HepG2 (cell line): ENCODE measurements around the gene WIZ. TPM values are rescaled to one million over a fixed set of nuclear protein-coding genes. Genes with fewer than 3 reads are reported as not detected.

Experiments used
- BRCA1 ChIP-seq: sonication (generic); formaldehyde crosslinking; IDR thresholded peaks from 2 replicates; pipeline ENCODE4 v1.4.0; 2020; ENCODE audit warnings: missing genetic modification reagents
- HHEX ChIP-seq: IDR thresholded peaks from 2 replicates; pipeline ENCODE4 v1.6.1; 2016; ENCODE audit warnings: control low read depth
- IRF9 ChIP-seq: sonication (generic); formaldehyde crosslinking; IDR thresholded peaks from 2 replicates; pipeline ENCODE4 v1.8.0; 2022; ENCODE audit warnings: missing genetic modification reagents, mild to moderate bottlenecking, borderline replicate concordance
- KAT7 ChIP-seq: IDR thresholded peaks from 2 replicates; pipeline ENCODE4 v1.6.1; 2018; ENCODE audit warnings: borderline replicate concordance, missing compliant biosample characterization
- KMT2A ChIP-seq: sonication (generic); formaldehyde crosslinking; IDR thresholded peaks from 2 replicates; pipeline ENCODE4 v1.4.0; 2020; ENCODE audit warnings: missing genetic modification reagents
- MAX ChIP-seq: IDR thresholded peaks from 2 replicates; pipeline ENCODE4 v1.6.1; 2012; ENCODE audit warnings: inconsistent platforms
- NFAT5 ChIP-seq: sonication (generic); formaldehyde crosslinking; IDR thresholded peaks from 2 replicates; pipeline ENCODE4 v1.4.0; 2020; ENCODE audit warnings: missing genetic modification reagents
- NFYC ChIP-seq: IDR thresholded peaks from 2 replicates; pipeline ENCODE4 v1.6.1; 2016; ENCODE audit warnings: missing genetic modification reagents, missing compliant biosample characterization
- PHF20 ChIP-seq: sonication (generic); formaldehyde crosslinking; IDR thresholded peaks from 2 replicates; pipeline ENCODE4 v1.5.0; 2020; ENCODE audit warnings: mild to moderate bottlenecking, missing genetic modification reagents
- REPIN1 ChIP-seq: sonication (generic); formaldehyde crosslinking; IDR thresholded peaks from 2 replicates; pipeline ENCODE4 v1.8.0; 2022; ENCODE audit warnings: missing genetic modification reagents, low read depth, mild to moderate bottlenecking, borderline replicate concordance
- TEAD3 ChIP-seq: optimal IDR thresholded peaks from 2 replicates; pipeline ENCODE3; 2016; ENCODE audit warnings: borderline replicate concordance
- ZFP37 ChIP-seq: sonication (generic); formaldehyde crosslinking; IDR thresholded peaks from 2 replicates; pipeline ENCODE4 v1.4.0; 2020; ENCODE audit warnings: missing genetic modification reagents, borderline replicate concordance
- ZNF382 ChIP-seq: sonication (generic); formaldehyde crosslinking; IDR thresholded peaks from 2 replicates; pipeline ENCODE4 v1.5.0; 2020; ENCODE audit warnings: missing genetic modification reagents, mild to moderate bottlenecking, borderline replicate concordance
- polyA plus RNA-seq, 8 experiments: library from polyadenylated mRNA; depleted of rRNA in 3 of 8; stranded (reverse) in 7 of 8; unstranded in 1 of 8; fragments of >200 nt; fragmentation: Illumina TruSeq in 4 of 8; extraction: Trizol in 4 of 8; gene quantifications; 2 replicates each; pipeline versions ENCODE4 v1.2.1 to v1.2.3, GENCODE V29; 2011 to 2016; ENCODE audit warnings: low read depth in 4 of 8, missing spikeins in 1 of 8, mixed read lengths in 1 of 8; ENCODE audit not compliant: insufficient read depth in 1 of 8
- total RNA-seq, 5 experiments: library from RNA; depleted of rRNA; stranded (reverse); fragments of >200 nt; fragmentation: Illumina TruSeq; extraction: Trizol; gene quantifications; 2 replicates each; pipeline ENCODE4 v1.2.3, GENCODE V29; 2016; ENCODE audit warnings: low read depth in 1 of 5
- TF ChIP-seq, protein P1 (sequence below): conservative IDR thresholded peaks from 2 replicates; pipeline ENCODE4 v1.6.1; 2018; ENCODE audit warnings: missing genetic modification reagents
- TF ChIP-seq, protein P2 (sequence below): IDR thresholded peaks from 2 replicates; pipeline ENCODE4 v1.6.1; 2016; ENCODE audit warnings: control low read depth
- TF ChIP-seq, protein P3 (sequence below): sonication (generic); formaldehyde crosslinking; conservative IDR thresholded peaks from 2 replicates; pipeline ENCODE4 v1.5.0; 2020; ENCODE audit warnings: missing genetic modification reagents

Gene WIZ
- total and polyA plus RNA-seq, 2 of the 13 experiments (the other 11 are each of a cell fraction or from before 2014, with no cell fraction given): 4.7 to 4.8 TPM

- TF ChIP-seq, protein P1, sequence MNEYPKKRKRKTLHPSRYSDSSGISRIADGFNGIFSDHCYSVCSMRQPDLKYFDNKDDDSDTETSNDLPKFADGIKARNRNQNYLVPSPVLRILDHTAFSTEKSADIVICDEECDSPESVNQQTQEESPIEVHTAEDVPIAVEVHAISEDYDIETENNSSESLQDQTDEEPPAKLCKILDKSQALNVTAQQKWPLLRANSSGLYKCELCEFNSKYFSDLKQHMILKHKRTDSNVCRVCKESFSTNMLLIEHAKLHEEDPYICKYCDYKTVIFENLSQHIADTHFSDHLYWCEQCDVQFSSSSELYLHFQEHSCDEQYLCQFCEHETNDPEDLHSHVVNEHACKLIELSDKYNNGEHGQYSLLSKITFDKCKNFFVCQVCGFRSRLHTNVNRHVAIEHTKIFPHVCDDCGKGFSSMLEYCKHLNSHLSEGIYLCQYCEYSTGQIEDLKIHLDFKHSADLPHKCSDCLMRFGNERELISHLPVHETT: no peak
- TF ChIP-seq ZNF382 (no peak), REPIN1 (CRISPR knock-in tag) (0 out of 2 replicates have a peak, but pooled peaks have one; percentile 60), NFYC (CRISPR knock-in tag) (peak; percentile 90), BRCA1 (CRISPR knock-in tag) (peak; percentile 63; the same call in 1 of the 2 replicates), KAT7 (CRISPR knock-in tag) (no peak), ZFP37 (CRISPR knock-in tag) (no peak), IRF9 (CRISPR knock-in tag) (peak; percentile 75; the same call in 1 of the 2 replicates), NFAT5 (peak; percentile 58; the same call in 1 of the 2 replicates), TEAD3 (CRISPR knock-in tag) (peak; percentile 42), HHEX (no peak), KMT2A (CRISPR knock-in tag) (no peak), MAX (peak; percentile 78; the same call in 1 of the 2 replicates), PHF20 (CRISPR knock-in tag) (peak; percentile 60)
- TF ChIP-seq, protein P2, sequence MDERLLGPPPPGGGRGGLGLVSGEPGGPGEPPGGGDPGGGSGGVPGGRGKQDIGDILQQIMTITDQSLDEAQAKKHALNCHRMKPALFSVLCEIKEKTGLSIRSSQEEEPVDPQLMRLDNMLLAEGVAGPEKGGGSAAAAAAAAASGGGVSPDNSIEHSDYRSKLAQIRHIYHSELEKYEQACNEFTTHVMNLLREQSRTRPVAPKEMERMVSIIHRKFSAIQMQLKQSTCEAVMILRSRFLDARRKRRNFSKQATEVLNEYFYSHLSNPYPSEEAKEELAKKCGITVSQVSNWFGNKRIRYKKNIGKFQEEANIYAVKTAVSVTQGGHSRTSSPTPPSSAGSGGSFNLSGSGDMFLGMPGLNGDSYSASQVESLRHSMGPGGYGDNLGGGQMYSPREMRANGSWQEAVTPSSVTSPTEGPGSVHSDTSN (CRISPR knock-in tag): peak; percentile 88
- TF ChIP-seq, protein P3, sequence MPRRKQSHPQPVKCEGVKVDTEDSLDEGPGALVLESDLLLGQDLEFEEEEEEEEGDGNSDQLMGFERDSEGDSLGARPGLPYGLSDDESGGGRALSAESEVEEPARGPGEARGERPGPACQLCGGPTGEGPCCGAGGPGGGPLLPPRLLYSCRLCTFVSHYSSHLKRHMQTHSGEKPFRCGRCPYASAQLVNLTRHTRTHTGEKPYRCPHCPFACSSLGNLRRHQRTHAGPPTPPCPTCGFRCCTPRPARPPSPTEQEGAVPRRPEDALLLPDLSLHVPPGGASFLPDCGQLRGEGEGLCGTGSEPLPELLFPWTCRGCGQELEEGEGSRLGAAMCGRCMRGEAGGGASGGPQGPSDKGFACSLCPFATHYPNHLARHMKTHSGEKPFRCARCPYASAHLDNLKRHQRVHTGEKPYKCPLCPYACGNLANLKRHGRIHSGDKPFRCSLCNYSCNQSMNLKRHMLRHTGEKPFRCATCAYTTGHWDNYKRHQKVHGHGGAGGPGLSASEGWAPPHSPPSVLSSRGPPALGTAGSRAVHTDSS: 0 out of 2 replicates have a peak, but pooled peaks have one; percentile 15
These were observed 70.4 kb downstream of the WIZ start, which contains the start of gene AKAP8 (continued) for GRCh38 chr19:15379083-15379998.
